Heart left ventricle (tissue), 16 donors: Measurements from ENCODE around the gene UGT1A9. TPM values are rescaled to one million over a fixed set of nuclear protein-coding genes. Genes with fewer than 3 reads are reported as not detected.
"Not testable (repeated sequence)": the region's sequence is repeated elsewhere in the genome, so short reads cannot be mapped to it uniquely, and the experiment has no call there.

Experiments used
- ATAC-seq, 4 donors: fragments of 200-7000 bp; cut with Tn5 transposase; one replicate each; pipeline ENCODE4 v1.9.1; 2020 to 2022; ENCODE audit warnings: moderate library complexity in 4 of 4, mild to moderate bottlenecking in 3 of 4, moderate number of reproducible peaks in 1 of 4
- DNase-seq, 5 donors: peaks; one replicate each; pipeline ENCODE4 v3.0.0-alpha.2; 2020
- H3K27ac ChIP-seq, 12 donors: fragments of 200-600 bp; sonication (generic) in 4 of 12; one replicate each; pipeline versions ENCODE4 v1.5.0 to v1.8.0; 2016 to 2022; ENCODE audit warnings: mild to moderate bottlenecking in 2 of 12
- H3K27me3 ChIP-seq, 9 donors: fragments of 200-600 bp; sonication (generic) in 2 of 9; one replicate each; pipeline versions ENCODE4 v1.5.1 to v1.8.0; 2016 to 2022; ENCODE audit warnings: mild to moderate bottlenecking in 3 of 9
- H3K36me3 ChIP-seq, 9 donors: fragments of 200-600 bp; sonication (generic) in 2 of 9; one replicate each; pipeline versions ENCODE4 v1.5.0 to v1.8.0; 2018 to 2022; ENCODE audit warnings: mild to moderate bottlenecking in 2 of 9
- H3K4me1 ChIP-seq, 12 donors: fragments of 200-600 bp; sonication (generic) in 4 of 12; one replicate each; pipeline versions ENCODE4 v1.5.0 to v1.8.0; 2016 to 2022; ENCODE audit warnings: mild to moderate bottlenecking in 3 of 12
- H3K4me3 ChIP-seq, 12 donors: fragments of 200-600 bp; sonication (generic) in 4 of 12; one replicate each; pipeline versions ENCODE4 v1.5.0 to v1.8.0; 2017 to 2022; ENCODE audit warnings: mild to moderate bottlenecking in 9 of 12, moderate library complexity in 4 of 12
- H3K9me3 ChIP-seq, 12 donors: fragments of 200-600 bp; sonication (generic) in 4 of 12; one replicate each; pipeline versions ENCODE4 v1.5.0 to v1.8.0; 2016 to 2022; ENCODE audit warnings: mild to moderate bottlenecking in 1 of 12
- POLR2A ChIP-seq, 2 donors: fragments of 450-650 bp; IDR thresholded peaks; one replicate each; pipeline ENCODE4 v1.6.1; 2017; ENCODE audit warnings: antibody characterized with exemption in 2 of 2, mild to moderate bottlenecking in 2 of 2, moderate library complexity in 2 of 2
- WGBS, 4 donors: extraction: QIAGEN DNeasy Blood & Tissue Kit in 2 of 4; methylation state at CpG; one replicate each; pipeline versions ENCODE4 v1.1.5 to v1.1.7; 2013 to 2018; 5-methylcytosine and 5-hydroxymethylcytosine counted together
- intact Hi-C, 10 donors: fragments of 100-400 bp; cut with DNase I; formaldehyde crosslinking; loops; one replicate each; pipeline versions ENCODE4 v1.11.1 to v1.14.2; 2022
- polyA plus RNA-seq, 2 donors: library from polyadenylated mRNA; stranded (reverse); fragments of 200-250 nt; gene quantifications; one replicate each; pipeline ENCODE4 v1.2.3, GENCODE V29; 2013
- total RNA-seq, 9 donors: library from RNA; depleted of rRNA in 2 of 9; stranded (reverse); fragments of >200 nt in 2 of 9; fragmentation: NEBNext Ultra II Directional in 3 of 9; extraction: Animal tissue kit (Norgen Biotek cat#: 25700) in 3 of 9; gene quantifications; one replicate each; pipeline versions ENCODE4 v1.1.0 to v1.2.4, GENCODE V29; 2016 to 2023
- TF ChIP-seq, protein P1 (sequence below), 12 donors: fragments of 200-600 bp; sonication (generic) in 4 of 12; IDR thresholded peaks; one replicate each; pipeline versions ENCODE4 v1.5.0 to v1.8.0; 2018 to 2022; ENCODE audit warnings: antibody characterized with exemption in 12 of 12, mild to moderate bottlenecking in 5 of 12
- donor health status: ischemic (EF 13 %, LVEDD 7.1; RV severe dilation, severe dysfunction).
- donor health status: healthy with polysubstance abuse.
- donor health status: DM: no; HTN: yes; CAD: no.
- donor health status: DM: no; HTN: no; CAD: no.
- donor health status: ischemic (EF 25% LVEDD 6.9; RV normal size, moderate dysfunction).
- donor health status: ischemic (EF 25% LVEDD 5.7; RV mildly dilated, moderate dysfunction).
- donor health status: healthy.
- donor health status: DM: yes; HTN: yes; CAD: no.
- donor health status: ischemic (EF 35%, LVEDD 5.7; RV mildly dilated, moderate dysfunction).
- donor health status: nonischemic (EF 11% LVEDD 7.7; RV severe dilation, severe dysfunction).
- donor health status: DM: yes; HTN: yes; CAD: no.
- donor health status: PGD.
- donor health status: ischemic (EF 29% LVEDD 5.4; RV normal size, mild dysfunction).
- donor health status: nonischemic (EF 23%, LVEDD 6.1; RV moderate dilation, normal function).

UGT1A9 gene
- total and polyA plus RNA-seq, 11 donors: not detected

DNA sequence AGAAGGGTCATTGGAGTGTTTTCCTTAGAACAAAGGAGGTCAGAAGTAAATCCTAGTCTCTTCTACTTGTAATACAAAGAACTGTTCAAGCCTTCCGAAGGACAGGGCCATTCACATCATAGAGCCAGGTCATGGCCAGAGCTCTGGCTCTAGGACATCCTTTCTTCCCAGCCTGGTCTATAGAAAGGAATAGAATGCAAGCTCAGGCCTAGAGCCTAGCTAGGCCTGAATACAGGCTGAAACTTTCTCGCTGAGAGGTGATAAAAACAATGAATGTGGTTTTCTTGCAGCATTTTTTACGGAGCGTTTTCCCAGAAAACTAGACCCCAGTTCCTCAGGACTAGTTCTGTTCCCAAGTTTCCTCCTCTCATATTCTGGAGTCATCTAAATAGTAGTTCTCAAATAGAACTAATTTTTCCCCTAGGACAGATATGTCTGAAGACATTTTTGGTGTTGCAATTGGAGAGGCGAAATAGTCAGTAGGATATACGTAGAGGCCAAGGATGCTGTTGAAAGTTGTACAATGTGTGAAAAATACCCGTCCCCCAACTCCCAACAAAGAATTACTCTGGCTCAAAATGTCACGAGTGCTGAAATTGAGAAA, 27.8 kb downstream of the UGT1A9 start:
- peaks cover 0 to 9% (median 0%) of the 10 kb centered on the region in 12 donors for H3K9me3 ChIP-seq
- ATAC-seq (no peak), DNase-seq (no peak)
- 88 to 91% (median 89%) methylated on average over 8 of the region's 8 CpGs for WGBS, 4 donors
- H3K27ac ChIP-seq: no peak overlapping the region
- peaks cover 0 to 3% (median 0%) of the 10 kb centered on the region in 9 donors for H3K27me3 ChIP-seq
- no peaks in the 10 kb centered on the region for H3K4me1 ChIP-seq
- no peaks in the 10 kb centered on the region for H3K36me3 ChIP-seq
- TF ChIP-seq, protein P1, sequence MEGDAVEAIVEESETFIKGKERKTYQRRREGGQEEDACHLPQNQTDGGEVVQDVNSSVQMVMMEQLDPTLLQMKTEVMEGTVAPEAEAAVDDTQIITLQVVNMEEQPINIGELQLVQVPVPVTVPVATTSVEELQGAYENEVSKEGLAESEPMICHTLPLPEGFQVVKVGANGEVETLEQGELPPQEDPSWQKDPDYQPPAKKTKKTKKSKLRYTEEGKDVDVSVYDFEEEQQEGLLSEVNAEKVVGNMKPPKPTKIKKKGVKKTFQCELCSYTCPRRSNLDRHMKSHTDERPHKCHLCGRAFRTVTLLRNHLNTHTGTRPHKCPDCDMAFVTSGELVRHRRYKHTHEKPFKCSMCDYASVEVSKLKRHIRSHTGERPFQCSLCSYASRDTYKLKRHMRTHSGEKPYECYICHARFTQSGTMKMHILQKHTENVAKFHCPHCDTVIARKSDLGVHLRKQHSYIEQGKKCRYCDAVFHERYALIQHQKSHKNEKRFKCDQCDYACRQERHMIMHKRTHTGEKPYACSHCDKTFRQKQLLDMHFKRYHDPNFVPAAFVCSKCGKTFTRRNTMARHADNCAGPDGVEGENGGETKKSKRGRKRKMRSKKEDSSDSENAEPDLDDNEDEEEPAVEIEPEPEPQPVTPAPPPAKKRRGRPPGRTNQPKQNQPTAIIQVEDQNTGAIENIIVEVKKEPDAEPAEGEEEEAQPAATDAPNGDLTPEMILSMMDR (IDR thresholded peaks at IDR 0.05): no peak
- no peak for TF ChIP-seq POLR2A (IDR thresholded peaks at IDR 0.05)
- no peak overlapping the region for H3K4me3 ChIP-seq
- intact Hi-C loops: no loop called here

DNA sequence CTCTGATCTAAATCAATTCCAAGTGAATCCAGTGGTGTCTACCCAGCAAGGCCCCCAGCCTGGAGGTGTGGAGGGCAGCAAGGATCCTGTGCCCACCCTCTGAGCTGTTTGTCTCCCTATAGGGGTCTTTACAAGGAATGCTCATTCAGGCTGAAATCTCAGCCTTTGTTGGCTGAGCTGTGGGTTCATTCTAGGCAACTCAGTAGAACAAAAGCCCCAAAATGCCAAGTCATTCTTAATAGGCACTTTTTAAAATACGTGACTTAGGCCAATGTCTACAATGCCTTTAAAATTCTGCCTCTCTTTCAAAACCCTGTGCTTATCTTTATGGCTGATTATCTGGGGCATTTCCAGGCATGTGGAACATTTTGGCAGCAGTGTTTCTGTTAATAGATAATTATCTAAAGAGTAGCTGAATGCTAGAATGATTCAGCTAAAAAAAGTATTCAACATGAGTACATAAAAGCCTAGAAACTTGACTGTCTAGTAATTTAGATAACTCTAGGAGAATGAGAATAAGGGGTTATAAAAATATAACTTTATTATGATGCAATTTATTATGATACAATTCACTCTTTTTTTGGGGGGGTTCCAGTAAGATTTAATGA, 28.4 kb downstream of the UGT1A9 start:
- 37 to 71% (median 50%) methylated on average over 1 of the region's 1 CpG for WGBS, 4 donors
- intact Hi-C loops: no loop called here
- DNase-seq: no peak

DNA sequence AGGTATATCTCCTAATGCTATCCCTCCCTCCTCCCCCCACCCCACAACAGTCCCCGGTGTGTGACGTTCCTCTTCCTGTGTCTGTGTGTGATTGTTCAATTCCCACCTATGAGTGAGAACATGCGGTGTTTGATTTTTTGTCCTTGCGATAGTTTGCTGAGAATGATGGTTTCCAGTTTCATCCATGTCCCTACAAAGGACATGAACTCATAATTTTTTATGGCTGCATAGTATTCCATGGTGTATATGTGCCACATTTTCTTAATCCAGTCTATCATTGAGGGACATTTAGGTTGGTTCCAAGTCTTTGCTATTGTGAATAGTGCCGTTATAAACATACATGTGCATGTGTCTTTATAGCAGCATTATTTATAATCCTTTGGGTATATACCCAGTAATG, 29.1 kb downstream of the UGT1A9 start:
- intact Hi-C loops, DNase-seq, ATAC-seq, H3K27ac ChIP-seq, H3K9me3 ChIP-seq, H3K27me3 ChIP-seq, H3K4me3 ChIP-seq, H3K36me3 ChIP-seq, H3K4me1 ChIP-seq: not testable (repeated sequence)
- WGBS, 4 donors: 86 to 95% (median 90%) methylated on average over 5 of the region's 5 CpGs

More for the DNA sequence above, 28.4 kb downstream of the UGT1A9 start:
- no peaks in the 10 kb centered on the region for H3K4me1 ChIP-seq
- no peak overlapping the region for H3K4me3 ChIP-seq
- no peak overlapping the region for H3K27ac ChIP-seq
- no peak for TF ChIP-seq POLR2A (IDR thresholded peaks at IDR 0.05)
- TF ChIP-seq, protein P1 (IDR thresholded peaks at IDR 0.05): no peak
- H3K36me3 ChIP-seq: no peaks in the 10 kb centered on the region
- ATAC-seq: no peak
- peaks cover 0 to 9% (median 0%) of the 10 kb centered on the region in 12 donors for H3K9me3 ChIP-seq
- H3K27me3 ChIP-seq: peaks cover 0 to 3% (median 0%) of the 10 kb centered on the region in 9 donors

DNA sequence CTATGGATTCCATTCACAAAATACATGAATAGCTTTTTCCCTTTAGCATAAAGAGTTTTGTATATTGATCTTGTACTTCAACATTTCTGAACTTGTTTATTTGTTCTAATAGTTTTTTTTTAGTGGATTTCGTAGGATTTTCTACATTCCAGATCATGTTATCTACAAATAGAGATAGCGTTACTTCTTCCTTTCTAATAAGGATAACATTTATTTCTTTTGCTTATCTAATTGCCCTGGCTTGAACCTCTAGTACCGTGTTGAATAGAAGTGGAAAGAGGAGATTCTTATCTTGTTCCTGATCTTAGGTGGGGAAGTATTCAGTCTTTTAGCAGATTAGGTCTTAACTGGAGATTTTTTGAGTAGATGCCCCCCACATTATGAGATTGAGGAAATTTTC, 30.5 kb downstream of the UGT1A9 start:
- no peaks in the 10 kb centered on the region for H3K36me3 ChIP-seq
- ATAC-seq (no peak), DNase-seq (no peak)
- intact Hi-C loops: no loop called here
- H3K4me1 ChIP-seq: no peaks in the 10 kb centered on the region
- H3K9me3 ChIP-seq: peaks cover 0 to 9% (median 0%) of the 10 kb centered on the region in 12 donors
- TF ChIP-seq, protein P1 (IDR thresholded peaks at IDR 0.05): no peak
- no peak for TF ChIP-seq POLR2A (IDR thresholded peaks at IDR 0.05)
- H3K27me3 ChIP-seq: peaks cover 0 to under 1% (median 0%) of the 10 kb centered on the region in 9 donors
- H3K27ac ChIP-seq: no peak overlapping the region
- H3K4me3 ChIP-seq: no peak overlapping the region
- WGBS, 4 donors: 37 to 45% (median 42%) methylated on average over 3 of the region's 3 CpGs
